Mesangial cell (primary cell): Measurements from ENCODE around the gene MMADHC. TPM values are rescaled to one million over a fixed set of nuclear protein-coding genes. Genes with fewer than 3 reads are reported as not detected.

Source experiments
- total RNA-seq: library from RNA; depleted of rRNA; stranded (reverse); fragments of >200 nt; gene quantifications from 2 replicates; pipeline ENCODE4 v1.2.3, GENCODE V29; 2015

Gene MMADHC
- 54.9 and 82.1 TPM in 2 replicates for total RNA-seq

GRCh38 chr2:149587220-149587949 lies at the start of gene MMADHC:
Gene MMADHC (minus strand): TSS chr2:149587775. CDS start chr2:149587097, 678 bp downstream.

